ENCODE data around the gene LPAR3.
A peak's percentile ranks its signal among the peaks of the same experiment; 100 is the strongest.

Gene LPAR3

DNA sequence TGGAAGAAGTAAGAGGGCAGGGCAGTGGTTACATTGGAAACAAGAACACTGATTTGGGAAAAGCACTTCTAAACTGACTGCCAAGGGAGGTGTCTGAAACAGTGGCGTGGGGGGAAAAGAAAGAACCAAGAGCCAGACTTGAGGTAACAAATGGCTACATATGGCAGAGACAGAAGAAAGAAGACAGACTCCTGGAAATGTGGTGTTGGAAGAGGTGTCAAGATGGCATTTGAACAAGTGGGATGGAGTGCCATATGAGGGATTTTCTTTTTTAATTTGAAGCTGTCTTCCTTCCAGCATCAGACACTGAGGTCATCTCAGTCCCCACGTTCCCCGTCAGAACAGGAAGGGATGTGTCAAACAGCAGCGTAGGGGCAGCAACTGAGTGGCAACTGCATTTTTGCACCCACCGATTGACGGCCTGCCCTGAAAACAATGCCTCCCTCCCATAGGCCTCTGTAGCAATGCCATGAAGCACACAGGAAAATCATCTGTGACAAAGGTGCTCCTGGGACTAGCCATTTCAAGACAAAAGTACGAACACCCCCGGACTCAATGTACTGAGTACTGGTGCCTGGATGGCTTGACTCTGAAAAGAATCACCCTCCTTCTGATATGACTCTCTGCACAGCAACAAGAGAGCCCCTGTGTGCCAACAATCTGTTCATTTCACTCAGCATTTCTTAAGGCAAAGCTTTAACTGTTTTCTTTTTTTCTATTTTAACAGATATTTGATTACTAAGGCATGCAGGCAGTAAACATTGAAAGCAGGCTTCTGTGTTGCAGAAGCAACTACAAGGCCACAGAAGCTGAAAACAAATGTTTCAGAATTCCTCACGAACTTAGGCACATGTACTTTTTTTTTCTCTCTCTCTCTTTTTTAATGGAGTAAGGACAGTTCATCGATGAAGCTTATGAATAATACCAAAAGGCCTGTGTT lies 37.0 kb downstream of the LPAR3 start:
- DNase-seq (ENCODE audit: low spot score) = no peak

DNA sequence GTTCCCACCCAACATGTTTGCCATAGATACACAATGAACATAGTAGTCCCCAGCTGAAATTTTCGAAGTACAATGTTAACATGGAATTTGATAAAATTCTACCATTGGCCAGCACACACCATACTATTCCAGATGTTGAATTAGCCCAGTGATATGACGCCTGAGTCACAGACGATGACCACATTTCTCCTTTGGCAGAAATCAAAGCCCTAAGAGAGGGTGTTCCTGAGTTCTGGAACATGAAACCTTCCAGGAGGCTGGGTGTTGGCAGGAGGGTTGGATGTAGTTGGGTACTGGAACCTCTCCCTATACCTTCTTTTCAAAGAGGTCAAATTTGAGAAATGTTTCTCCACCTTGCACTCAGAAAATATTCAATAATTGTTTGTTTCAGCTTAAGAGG lies 37.8 kb downstream of the LPAR3 start:
- no peak for DNase-seq (ENCODE audit: low spot score)

DNA sequence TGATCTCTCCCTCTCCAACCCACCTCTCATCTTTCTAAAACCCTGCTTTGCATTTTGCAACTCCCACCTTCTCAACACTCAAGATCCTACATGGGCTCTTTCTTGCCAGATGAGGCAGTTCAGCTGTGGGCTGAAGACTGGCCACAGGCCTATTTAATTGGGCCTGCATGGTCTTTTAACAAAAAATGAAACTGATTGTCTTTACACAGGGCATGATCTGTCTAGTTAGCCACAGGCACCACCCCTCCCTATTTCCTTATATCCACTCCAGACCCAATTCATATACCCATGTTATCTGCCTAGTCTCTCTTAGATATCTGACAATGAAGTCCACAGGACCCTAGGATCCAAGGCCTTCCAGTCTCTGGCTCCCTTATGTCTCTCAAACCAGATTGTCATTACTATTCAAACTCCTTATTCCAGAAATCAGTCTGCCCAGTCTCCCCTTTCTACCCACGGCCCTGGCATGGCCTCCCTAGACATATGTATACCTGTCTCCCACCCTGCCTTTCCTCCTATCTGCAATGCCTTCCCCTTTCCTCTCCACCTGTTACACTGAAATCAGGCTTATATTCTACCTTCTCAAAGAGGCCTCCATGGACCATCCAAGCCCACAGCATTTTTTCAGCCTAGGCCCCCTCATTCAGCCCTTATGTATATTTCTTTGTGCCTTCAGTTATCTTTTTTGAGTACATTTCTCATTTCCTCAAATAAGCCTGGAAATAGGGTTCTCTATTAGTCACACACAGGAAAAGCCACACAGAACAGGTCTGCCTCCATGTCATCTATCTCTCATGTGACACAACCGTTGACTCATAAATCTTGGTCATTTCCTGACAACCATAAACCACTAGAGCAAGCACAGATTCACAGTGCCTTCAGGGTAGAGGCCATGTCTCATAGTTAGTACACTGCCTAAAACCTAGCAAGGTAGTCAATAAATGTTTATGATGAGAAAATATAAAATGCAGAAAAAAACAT lies 39.0 kb downstream of the LPAR3 start:
- no peak for DNase-seq (ENCODE audit: low spot score)

DNA sequence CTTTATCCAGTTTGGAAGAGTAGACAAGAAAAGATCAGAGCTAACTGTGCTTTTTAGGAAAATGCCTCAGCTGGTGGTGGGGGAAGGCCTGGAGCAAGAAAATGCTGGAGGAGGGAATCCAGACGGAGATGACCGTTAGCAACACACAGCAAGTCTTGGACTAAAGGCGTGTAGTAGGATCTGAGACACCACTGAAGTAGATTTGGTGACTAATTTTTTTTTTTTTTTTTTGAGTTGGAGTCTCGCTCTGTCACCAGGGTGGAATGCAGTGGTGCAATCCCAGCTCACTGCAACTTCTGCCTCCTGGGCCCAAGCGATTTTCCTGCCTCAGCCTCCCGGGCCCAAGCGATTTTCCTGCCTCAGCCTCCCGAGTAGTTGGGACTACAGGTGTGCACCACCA lies 41.2 kb downstream of the LPAR3 start:
- no peak for DNase-seq (ENCODE audit: low spot score)

DNA sequence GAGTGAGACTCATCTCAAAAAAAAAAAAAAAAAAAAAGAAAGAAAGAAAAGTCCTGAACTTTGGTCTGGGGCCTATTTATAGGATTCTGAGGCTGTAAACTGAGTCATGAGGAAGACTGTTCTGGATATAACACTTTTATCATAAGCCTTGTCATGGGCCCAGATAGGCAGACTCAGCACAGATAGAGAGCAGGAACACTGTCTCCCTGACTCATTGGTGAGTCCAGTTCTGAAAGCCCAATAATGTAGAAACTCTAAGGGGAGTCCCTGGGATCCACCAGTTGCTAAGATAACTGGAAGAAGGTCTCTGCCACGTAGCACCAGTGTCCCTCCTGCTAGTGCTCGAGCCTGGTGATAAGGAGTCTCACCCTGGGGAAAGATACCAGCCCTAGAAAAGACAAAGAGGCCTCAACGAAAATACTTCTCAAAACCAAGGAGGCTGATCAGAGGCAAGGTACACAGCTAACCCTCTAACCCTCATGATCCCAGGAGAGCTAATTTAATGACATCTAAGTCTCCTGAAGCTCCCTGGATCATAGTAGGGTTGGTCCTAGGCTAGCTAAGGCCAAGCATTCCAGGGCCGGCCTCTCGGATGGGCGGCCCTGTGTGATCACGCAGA lies 43.5 kb downstream of the LPAR3 start:
- no peak for DNase-seq (ENCODE audit: low spot score)

DNA sequence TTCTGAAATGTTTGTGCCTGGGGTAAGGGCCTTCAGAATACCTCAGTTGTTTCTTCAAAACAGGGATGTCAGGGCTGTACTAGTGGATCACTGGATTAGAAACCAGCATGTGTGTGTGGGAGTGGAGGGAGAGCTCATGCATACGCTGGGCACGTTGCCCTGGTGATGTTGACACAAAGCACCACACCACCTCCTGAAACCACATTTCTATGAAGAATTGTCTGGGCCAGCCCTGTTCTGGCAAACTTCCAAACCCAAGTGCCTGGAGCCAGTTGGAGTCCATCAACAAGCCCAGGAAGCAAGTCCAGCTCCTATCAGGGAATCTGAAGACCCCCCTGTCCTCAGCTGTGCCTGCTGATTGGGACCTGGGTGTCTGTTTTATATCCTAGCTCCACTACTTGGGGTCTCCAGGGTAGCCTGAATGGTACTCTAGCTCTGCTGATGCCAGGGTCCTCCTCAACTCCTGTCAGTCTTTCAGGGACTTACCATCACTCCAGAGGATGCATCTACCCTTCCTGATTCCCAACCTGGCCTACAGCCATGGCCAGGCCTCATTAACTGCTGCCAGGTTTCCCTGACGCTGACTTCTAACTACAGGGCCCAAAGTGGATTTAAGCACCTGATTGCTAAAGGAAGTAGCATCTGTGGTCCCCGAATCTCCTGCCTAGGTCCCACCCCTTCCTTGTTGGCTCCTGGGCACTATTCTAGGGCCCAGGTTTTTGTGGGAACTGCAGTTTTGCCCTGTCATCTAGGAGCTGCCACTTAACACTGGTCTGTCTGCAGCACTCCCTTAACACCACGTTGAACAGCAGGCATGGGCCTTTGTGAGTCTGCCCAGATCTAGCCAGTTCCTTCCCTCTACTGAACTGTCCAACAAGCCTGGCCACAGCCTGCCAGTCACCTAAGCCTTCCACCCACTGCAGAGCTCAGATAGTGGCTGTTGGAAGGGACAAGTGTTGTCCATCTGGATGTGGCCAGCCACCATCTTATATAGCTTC lies 45.5 kb downstream of the LPAR3 start:
- peak; percentile 61 for DNase-seq (ENCODE audit: low spot score)

DNA sequence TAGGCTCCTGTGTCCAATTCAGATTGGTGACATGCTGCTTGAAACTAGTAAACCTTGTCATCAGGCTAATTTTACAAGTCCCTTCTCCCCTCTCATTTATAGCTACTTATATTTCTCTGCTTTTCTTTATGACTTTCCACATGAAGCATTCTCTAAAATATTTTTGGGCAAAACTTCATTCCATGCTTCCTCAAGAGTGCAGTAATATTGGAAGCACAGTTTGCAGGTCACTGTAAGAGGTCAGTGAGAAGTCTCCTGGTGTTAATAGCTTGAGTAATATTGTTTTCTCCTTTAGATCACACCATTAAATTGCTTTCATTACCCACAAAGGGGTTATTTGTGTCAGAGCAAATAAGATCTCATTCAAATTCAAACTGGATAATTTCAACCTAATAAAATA lies 46.6 kb downstream of the LPAR3 start:
- DNase-seq (ENCODE audit: low spot score) = no peak

DNA sequence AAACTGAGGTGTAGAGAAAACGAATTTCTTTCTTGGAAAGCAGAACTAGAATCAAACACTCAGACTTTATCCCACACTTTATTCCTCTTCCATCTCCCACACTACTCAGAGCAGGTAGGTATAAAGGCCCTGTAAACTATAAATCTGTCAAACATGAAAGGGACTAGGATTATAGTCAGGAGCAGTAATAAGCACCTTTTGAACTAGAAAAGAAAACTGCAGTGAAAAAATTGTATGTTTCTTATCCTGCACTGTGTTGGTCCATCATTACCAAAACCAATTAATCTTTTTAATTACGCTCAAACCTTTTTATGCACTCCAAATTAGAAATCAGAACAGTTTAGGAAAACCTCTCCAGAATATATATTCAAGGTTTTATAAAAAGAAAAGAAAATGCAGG lies 47.6 kb downstream of the LPAR3 start:
- no peak for DNase-seq (ENCODE audit: low spot score)

DNA sequence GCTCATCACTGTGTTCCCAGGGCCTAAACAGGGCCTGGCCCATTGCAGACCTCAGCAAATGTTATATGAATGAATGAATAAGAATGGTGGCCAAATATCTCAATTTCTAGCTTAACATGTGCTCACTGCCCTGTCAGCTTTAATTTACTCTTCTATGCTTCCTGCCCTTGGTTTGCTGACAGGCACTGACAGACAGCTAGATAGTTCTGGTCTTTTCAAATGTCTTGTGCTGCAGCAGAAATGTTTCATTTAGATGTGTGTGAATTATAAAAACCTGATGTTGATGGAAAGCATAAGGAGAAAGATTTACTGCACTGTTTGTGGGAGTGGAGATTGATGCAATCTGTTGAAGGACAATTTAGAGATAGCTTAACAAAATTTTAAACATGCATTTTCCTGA lies 48.9 kb downstream of the LPAR3 start:
- no peak for DNase-seq (ENCODE audit: low spot score)

DNA sequence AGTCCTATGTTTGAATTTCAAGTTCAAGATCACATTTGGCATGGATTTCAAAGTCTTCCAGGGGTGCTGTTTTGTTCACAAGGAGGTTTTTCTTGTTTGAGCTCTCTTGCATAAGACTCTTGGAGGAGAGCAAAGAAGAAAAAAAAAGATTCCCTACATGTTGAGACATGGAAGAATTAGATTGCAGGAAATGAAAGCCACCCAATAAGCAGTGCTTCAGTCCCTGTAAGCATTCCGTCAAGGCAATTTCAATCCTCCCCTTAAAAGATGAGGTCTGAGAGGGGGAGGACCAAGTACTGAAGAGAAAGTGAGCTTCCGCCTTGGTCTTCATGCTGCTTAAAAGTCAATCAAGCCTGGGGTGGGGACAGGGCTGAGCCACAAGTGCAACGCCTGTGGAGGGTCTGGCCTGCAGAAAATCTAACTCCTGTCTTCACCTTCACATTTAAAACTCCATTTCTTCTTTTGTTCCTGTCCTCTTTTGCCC lies 50.2 kb downstream of the LPAR3 start:
- no peak for DNase-seq (ENCODE audit: low spot score)

DNA sequence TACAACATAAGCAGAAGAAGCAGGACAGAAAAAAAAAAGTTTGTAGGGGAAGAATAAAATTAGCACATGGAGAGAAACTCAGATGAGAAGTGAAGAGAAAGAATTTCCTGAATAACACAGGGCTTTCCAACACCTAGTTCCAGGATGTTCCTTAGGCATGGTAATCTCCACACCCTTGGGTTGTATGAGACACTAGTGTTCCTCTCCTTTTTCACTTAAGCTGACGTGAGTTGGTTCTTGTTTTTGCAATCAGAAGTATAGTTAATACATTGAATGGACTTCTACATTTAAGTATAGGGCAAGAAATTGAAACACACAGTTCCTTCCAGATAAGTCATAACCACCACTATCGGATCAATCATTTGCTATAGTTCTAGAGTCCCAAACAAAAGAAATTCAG lies 51.0 kb downstream of the LPAR3 start:
- DNase-seq (ENCODE audit: low spot score) = no peak

DNA sequence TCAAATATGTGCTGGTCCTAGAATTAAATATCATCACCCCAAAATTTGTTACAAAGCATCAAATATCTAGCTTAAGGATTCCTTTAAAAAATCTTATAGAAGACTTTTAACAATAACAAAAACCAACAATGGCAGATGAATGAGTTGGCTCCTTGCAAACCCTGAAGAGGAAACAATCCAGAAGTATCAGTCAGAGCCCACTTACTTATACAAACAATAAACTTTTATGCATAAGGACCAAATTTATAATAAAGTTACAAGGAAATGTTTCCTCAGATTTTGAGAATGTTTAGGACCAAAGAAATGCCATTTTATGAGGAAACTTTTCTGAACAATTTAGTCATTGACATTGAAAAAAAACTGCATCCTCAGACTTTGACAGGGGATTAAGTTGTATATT lies 52.7 kb downstream of the LPAR3 start:
- DNase-seq (ENCODE audit: low spot score) = no peak

DNA sequence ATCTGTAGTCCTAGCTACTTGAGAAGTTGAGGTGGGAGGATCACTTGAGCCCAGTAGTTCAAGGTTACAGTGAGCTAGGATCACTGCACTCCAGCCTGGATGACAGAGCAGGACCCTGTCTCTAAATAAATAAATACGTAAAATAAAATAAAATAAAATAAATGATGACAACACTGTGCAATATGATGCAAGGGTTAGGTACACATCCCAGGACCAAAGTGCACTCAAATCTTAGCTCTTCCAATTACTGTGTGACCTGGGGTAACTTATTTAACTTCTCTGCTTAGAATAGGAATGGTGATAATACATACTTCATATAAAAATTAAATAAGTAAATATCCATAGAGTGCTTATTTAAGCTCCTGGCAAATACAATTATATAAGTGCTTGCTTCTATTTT lies 53.5 kb downstream of the LPAR3 start:
- no peak for DNase-seq (ENCODE audit: low spot score)

DNA sequence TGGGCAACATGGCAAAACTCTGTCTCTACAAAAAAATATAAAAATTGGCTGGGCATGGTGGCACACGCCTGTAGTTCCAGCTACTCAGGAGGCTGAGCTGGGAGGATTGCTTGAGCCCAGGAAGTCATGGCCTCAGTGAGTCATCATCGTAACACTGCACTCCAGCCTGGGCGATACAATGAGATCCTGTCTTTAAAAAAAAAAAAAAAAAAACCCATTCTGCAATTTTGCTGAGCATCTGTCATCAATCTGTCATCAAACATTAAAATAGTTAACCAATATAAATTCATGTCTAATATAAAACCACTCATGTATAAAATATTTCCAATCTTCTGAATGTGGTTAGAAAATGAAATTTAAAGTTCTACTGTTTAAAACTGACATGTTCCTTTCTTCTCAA lies 56.9 kb downstream of the LPAR3 start:
- no peak for DNase-seq (ENCODE audit: low spot score)

DNA sequence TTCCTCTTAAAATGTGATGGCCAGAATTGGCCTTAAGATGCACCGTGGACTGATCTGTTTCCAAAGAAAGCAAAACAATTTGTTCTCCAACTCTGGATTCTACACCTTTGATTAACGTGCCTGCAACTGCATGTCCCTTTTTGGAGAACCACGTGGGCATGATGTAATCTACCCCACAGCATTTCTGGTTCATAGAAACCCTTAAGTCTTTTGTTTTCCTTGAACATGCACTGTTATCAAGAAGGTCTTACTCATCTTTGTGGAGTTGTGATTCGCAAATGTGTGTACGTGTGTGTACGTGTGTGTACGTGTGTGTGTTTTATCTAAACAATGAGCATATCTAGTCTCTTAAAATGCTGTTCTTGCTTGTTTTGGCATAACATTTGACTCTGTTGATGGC lies 57.8 kb downstream of the LPAR3 start:
- DNase-seq (ENCODE audit: low spot score) = no peak

DNA sequence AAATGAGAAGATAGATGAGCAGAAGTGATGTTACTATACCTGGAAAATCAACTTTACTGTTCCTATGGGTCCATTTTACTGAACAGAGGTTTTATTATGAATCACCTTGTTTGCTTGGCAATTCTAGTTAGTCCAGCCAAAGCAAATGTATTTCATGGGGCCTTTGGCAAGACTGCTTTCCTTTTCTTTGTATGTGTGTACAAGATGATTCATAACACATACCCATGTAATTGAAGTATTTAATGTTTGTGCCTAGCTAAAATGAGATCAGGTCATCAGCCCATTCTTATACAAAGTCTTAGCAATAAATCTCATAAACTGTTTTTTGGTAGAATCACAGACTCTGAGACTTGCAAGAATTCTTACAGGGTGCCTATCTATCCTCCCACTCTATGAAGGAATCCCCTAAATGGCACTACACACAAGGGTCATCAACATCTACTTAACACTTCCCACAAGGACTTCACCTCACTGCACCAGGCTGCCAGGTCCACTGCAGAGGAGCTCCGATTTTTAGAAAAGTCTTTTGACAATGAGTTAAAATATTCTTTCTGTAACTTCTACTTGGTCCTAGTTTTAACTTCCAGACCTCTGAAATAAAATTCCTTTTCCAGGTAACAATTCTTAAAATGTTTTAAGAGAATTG lies 58.5 kb downstream of the LPAR3 start:
- no peak for DNase-seq (ENCODE audit: low spot score)

DNA sequence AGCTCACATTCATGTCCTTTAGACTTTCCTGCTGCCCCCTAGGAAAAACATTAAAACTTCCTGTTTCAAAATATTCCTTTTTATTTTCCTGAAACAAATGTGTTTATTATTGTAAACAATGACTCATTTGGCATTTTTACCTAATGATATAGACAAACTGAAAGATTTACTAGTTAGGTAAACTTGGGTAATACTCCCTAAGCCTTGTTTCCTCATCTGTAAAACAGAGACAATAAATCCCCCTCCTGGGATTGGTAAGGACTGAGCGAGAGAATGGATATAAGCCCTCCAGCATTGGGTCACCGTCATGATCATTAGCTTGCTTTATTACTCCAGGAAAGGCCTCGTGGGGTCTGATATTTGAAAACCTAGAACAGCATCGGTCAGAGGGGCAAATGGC lies 59.8 kb downstream of the LPAR3 start:
- DNase-seq (ENCODE audit: low spot score) = no peak

DNA sequence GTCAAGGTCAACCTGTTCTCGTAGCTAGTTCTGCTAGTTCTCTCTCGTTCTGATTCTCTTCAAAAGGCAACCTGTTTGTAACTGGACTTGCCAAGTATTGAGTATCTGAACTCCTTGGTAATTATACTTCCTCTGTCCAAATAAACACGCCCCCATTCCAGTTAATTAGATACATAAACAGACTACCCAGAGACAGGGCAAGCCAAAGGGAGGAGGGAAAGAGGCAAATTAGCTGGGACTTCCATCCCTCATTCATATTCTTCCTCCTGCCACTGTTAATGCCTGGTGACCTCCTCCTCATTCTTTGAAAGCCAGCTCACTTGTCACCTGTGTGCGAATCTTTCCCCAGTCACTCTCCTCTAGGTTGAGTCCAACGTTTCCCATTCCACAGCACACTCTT lies 62.9 kb downstream of the LPAR3 start:
- DNase-seq (ENCODE audit: low spot score) = no peak

DNA sequence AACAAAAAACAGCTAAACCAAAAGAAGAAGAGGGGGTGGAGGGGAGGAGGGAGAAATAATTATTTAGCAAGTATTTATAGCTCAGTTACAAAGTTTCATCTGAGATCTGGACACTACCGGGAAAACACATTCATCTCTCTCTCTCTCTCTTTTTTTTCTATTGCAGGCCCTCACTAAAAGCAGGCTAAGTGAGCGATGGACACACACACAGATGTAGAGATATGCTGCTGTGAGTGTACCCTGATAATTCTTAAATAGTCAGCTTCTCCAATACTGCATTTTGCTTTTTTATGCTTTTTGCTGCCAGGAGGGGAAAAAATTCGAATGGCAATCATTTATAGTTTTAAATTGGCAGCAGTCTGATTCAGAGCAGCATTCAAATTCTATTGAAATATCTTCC lies 65.0 kb downstream of the LPAR3 start:
- no peak for DNase-seq (ENCODE audit: low spot score)

DNA sequence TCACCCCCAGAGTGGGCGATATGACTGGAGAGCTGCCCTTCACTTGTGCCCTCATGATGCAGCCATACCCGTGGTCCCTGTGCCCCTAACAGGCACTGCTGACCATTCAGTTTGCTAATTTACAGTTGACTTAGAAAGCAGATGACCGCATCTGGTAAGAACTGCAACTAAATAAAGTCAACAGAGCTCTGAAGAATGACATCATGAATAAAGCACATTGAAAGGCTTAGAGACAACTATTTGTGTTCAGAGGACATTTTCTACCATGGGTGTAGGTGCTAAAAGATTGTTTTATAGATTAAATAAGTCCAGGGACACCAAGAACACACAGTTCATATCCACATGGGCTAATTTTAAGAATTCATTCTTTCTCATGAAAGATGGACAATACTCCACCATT lies 65.5 kb downstream of the LPAR3 start:
- no peak for DNase-seq (ENCODE audit: low spot score)

DNA sequence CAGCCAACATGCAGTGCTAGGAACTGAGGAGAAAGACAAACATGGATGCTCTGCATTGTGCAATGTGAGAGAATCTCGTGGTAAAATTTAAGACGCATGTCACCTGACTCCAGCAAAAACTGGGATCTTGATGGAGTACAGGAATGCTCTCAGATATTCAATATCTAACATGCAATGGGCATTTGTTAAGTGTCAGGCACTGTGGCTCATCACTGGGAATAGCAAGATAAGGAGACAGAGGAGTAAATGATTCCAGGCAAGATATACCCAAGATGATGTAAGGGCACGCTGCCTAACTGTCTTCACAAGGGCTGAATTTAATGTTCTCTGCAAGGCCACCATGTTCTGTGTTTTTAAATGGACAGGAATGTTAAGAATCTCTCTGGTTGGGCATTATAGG lies 67.8 kb downstream of the LPAR3 start:
- no peak for DNase-seq (ENCODE audit: low spot score)
